Retina (tissue), 1 donor: ENCODE measurements around the gene APMAP.
A peak's percentile ranks its signal among the peaks of the same experiment; 100 is the strongest.
"Not testable (repeated sequence)": the region's sequence is repeated elsewhere in the genome, so short reads cannot be mapped to it uniquely, and the experiment has no call there.

Source experiments
- DNase-seq: peaks from one replicate; pipeline ENCODE4 v3.0.0-alpha.2; 2016

Gene APMAP

DNA sequence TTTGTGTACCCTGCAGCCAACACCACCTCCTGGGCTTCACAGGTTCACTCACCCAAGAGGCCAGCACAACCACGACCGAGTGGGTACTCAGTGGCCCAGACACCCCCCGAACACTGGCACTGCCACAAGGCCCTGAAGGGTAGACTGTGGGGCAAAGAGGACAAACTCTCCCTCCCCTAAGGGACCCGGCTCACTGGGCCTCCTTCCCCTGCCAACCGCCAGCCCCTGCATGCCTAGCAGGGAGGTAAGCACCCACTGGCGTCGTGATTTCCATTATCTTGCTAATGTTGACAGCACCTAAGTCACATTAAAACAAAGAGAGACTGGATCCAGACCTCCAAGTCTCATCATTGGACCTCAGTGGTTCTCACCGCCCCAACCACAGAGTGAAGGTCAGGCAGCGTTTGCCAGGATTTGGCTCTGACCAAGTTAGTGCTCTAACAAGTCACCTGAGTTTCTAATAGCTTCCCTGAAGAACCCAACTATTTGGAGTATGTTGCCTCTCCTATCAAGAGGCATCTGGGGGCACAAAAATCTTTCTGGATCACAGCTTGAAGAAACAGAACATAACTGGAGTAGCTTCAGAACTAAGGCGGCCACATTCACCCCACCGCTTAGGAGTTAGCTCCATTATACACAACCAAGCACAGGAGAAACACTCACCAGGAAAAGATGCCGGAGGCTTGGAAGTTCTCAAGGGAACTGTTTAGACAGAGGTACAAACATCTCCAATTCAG is 14.0 kb upstream of the APMAP start:
- DNase-seq: no peak

DNA sequence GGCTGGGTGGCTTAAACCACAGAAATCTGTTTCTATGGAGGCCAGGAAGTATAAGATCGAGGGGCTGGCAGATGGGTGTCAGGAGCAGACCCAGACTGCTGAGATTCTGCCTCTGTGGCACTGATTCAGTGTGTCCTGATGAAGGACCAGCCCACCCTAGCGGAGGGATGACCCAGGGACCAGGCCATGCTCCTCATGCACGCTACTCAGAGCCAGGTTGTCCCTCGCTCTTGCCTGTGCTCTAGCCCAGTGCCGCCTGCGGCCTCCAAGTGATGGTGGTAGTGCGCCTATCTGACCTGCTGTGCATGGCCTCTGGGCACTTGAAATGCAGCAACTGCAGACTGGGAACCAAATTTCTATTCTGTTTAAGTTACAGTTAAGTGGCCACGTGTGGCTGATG is 13.1 kb upstream of the APMAP start:
- no peak for DNase-seq

- DNase-seq: no peak
These were observed 12.7 kb upstream of the APMAP start for GRCh38 chr20:25005220-25005619.

DNA sequence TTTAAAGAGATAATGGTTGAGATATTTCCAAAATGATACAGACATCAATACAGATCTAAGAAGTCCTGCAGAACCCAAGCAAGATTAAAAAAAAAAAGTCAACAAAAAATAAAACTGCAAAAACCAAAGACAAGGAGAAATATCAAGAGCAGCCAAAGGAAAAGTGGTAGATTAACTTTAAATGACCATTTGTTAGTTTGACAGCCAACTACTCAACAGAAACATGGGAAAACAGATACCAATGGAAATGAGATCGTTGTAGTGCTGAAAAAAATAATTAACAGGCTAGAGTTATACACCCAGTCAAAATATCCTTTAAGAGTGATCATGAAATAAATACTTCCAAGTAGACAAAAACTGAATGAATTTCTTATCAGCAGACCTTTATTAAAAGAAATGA is 10.5 kb upstream of the APMAP start:
- DNase-seq: no peak

DNA sequence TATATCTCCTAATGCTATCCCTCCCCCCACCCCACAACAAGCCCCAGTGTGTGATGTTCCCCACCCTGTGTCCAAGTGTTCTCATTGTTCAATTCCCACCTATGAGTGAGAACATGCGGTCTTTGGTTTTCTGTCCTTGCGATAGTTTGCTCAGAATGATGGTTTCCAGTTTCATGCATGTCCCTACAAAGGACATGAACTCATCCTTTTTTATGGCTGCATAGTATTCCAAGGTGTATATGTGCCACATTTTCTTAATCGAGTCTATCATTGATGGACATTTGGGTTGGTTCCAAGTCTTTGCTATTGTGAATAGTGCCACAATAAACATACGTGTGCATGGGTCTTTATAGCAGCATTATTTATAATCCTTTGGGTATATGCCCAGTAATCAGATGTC is 8.8 kb upstream of the APMAP start:
- not testable (repeated sequence) for DNase-seq

DNA sequence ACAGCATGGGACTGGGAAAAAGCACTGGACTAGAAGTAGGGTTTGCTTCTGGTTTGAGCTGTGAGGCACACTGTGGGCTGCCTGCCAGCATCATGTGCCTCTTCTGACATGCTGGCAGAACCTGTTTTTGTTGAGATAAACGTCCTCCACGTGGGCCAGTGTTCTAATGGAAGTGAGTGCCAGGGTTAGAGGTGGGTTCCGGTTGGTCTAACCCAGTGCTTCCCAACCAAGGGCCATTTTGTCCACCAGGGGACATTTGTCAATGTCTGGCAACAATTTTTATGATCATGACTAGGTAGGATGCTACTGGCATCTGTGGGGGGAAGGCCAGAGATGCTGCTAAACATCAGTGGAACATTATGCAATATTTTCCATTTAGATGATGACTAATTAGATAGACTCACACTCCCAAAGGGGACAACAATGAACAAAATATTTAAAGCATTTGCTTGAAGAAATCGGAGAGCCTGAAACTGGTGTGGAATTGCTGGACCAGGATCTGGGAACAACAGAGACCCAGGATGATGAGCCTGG is 7.8 kb upstream of the APMAP start:
- no peak for DNase-seq

GRCh38 chr20:24999568-24999967 is 7.0 kb upstream of the APMAP start:
- no peak for DNase-seq

DNA sequence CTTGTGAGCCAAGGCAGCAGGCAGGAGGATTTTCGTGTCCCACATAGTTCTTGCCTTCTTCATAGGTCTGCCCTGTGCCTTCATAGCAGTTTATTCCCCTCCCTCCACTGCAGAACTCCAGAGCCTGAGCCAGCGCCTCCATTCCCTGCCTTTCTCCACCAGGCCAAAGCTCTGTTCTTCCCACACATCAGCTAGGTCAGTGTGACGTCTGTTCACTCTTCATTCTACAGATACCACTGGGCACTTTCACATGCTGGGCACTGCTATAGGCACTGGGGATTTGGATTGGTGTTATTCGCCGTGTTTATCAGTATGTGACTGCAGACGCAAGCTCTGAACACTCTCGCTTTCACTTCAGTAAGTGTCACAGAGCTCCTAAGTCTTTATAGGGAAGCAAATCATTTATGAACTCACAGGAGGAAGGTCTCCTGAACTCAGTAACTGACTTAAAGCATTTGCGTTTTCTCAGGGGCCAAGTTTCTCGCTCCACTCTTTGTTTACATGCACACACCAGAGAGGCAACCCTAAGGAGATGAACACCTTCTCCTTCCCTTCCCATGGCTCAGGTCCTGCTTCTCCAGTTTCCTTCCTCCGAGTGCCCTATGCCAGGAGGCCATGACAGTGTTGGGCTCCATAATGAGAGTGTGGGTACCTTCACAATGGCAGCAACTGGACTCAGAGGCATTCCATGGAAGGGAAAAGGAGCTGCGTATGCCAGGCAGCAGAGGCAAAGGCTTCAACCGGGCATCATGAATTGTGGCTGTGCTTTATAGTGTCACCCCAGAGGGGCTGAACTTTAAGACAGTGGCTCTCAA is 6.3 kb upstream of the APMAP start:
- no peak for DNase-seq

DNA sequence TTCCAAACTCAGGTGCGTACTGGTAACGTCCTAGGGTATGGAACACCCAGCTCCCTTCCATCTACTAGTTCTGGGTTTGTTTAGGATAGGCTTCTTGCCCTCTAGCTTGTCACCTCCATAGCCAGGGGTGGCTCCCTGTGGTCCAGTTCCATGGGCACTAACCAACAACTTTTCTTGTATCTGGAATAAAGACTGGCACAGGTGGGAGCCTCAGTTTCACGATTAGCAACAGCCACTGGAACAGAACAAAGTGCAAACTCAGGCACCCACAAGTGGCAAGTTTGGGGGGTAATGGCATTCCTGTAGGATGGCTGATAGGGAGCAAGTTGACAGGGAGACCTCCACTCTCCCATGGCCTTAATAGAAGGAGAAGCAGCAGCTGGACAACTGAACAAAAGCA is 5.6 kb upstream of the APMAP start:
- DNase-seq: no peak

DNA sequence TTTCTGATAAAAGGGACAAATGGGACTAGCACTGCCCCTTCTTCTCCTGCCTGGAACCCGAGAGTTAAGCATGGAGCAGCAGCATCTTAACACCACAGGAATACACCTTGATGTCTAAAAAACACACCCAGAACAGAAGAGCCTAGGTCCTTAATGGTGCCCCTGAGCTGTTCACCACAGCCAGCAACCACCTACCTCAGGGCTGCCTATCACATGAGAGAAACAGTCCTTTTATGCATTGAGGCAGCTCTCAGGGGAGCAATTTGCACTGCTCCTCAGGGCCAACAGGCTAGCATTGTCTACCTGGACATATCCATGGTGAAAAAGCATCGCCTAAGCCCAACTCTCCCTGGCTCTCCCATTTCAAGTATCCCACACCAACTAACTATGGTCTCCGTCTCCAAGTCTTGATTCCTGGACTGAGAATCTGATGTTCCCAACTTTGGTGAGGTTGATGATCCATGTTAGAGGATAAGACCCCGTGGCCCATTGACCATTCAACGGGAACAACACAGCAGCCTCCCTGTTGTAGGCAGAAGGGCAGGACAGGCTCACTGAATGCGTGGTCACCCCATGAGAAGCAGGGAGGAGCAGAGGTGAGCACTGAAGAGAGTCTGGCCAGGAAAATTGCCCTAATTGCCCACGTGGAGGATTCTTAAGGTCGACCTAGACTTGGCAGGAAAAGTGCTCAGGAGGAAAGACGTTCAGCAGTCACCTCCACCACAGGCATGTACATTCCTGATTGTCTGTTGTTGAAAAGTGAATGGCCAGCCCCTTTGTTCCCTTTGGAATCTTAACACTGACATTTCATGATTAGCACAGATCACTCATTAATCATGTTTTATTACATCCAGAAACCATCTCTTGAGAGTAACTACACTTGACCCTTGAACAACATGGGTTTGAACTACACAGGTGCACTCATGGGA is 4.2 kb upstream of the APMAP start:
- no peak for DNase-seq

DNA sequence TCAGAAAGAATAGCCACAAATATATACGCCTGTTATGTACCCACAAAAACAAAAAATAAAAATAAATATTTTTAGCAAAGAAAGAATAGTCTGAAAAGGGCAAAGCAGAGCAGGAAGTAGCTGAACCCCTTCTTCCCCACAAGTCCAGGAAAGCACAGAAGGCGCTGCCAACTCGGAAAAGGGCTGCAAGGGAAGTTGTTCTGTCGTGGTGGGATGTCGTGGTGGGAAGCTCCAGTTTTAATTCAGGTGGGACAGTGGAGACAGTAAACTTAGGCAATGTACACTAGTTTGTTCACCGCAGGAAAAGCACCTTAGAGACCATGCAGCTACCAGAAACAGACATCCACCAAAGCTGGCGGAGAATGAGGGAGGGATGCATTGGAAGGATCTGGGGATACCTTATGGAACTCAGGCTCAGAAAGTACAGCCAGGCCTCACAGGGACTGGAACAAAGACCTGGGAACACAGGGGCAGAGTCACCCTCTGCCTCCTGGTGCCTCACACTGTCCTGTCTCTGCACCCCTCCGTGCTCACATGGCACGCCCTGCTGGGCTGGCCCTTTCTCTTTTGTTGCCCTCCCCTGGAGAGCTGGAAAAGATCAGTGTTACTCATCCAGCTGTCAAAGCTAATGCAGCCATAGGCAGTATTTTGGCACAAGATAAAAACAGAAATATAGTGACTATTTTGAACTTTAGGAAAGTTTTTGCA is 3.3 kb upstream of the APMAP start:
- DNase-seq: no peak

DNA sequence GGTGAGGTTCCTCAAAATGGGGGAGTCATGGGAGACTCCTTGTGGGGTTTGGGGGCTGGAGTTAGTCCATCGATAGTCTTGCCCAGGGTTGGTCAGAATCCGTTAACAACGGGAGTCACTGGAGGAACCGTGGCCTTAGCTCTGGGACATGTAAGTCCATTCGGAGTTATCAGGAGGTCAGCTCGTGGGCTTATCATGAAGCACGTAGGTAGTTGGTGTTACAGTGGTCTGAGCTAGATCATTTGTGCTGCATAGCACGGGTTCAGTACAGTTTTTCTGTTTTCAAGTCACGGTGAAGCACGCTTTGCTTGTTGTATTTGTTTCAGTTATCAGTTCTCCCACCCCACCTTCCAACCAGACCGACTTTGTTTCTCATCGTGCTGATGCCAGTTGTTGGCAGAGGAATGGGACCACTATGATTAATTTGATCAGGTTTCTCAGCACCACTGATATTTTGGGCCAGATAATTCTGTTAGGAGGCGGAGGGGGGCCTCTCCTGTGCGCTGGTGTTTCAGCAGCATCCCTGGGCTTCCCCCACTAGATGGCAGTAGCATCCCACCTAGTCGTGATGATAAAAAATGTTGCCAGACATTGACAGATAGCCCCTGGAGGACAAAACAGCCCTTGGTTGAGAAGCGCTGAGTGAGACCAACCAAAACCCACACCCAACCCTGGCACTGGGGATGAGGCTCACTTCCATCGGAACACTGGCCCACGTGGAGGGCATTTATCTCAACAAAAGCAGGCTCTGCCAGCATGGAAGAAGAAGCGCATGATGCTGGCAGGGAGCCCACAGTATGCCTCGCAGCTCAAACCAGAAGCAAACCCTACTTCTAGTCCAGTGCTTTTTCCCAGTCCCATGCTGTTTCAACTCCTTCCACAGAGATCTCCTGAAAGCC is 2.2 kb upstream of the APMAP start:
- DNase-seq: peak; percentile 92

DNA sequence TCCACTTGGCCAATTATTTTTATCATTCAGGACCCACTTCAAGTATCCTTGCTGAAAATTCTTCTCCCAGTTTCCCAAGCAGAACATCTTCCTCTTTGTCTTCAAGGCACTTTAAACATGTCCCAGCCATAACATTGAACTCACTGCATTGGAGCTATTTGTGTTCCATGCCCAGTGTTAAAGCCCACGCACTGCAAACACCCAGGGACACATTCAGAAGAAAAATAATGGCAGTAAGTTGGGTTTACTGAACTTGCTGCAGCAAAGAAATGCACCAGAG is 1.6 kb upstream of the APMAP start:
- DNase-seq: no peak

DNA sequence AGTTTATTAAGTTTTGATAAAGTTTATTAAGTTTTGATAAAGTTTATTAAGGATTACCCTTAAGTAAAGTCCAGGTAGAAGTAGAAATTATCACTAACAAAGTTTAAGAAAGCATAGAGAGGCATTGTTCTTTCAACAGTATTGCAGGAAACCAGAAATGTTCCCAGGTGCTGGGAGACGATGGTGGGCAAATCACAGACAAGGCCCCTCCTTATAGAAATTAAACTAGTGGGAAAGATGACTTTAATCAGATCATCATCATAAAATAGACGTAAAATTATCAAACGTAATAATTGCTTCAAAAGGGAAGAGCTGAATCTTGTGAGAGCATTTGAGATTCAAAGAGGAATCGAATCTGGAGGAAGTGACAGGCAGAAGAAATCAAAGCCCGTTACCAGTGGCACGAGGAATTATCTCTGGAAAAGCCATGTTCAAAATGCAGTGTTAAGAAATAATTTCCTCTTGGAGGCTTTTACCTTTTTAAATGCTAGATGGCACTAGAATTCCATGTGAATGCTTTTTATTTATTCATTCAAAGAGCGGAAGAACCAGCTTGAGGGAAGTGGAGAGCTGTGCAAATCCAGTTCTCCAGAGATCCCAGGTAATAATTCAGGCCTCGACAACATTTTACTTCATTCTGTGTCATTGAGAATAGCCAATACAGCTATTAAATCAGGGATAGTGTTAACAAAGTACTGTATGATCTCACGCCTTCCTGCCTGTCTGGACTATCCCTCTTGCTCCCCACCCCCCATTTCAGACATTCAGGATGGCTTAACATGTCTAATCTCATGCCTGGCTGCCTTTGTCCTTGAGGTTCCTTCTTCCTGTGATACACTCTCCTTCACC is 1.0 kb upstream of the APMAP start:
- DNase-seq: peak; percentile 19

DNA sequence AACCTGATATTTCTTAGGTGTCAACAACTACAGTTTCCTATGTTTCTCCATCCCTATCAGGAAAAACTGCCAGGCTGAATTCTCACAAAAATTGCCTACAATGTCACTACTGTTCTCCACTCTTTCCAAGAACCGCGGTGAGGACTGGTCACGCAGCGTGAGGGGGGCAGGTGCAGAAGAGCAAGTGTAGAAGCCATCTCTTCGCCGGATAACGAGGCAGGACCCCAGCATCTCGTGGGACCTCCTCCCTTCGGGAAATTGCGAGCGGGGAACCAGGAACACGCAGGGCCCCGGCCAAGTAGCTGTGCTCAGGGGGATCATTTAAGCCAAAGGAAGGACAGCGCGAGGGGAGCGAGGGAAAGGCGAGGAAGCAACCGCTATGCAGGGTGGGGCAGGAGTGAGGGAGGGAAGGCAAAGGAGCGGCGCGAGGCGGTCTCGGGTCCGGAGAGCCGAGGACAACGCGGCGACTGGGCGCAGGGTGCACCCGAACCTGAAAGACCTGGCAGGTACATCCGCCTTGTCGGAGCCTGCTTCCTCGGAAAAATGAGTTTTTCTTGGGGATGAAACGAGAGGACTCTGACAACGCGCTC is 559 bp downstream of the APMAP start:
- DNase-seq: no peak

GRCh38 chr20:24990810-24991252 is 1.7 kb downstream of the APMAP start:
- DNase-seq: no peak

GRCh38 chr20:24989162-24989561 is 3.4 kb downstream of the APMAP start:
- DNase-seq: no peak

GRCh38 chr20:24987873-24988835 is 4.4 kb downstream of the APMAP start:
- DNase-seq: no peak

DNA sequence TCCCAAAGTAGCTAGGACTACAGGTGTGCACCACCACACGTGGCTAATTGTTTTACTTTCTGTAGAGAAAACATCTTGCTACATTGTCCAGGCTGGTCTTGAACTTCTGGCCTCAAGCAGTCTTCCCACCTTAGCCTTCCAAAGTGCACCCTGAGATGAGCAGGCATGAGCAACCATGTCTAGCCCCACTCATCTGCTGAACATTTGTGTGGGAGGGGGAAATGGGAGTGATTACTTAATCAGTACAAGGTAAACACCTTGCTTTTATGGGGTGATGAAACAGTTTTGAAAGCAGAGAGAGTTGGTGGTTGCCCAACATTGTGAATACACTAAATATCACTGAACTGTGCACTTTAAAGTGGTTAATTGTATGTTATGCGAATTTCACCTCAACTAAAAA is 5.3 kb downstream of the APMAP start:
- DNase-seq: no peak
